Measurements from ENCODE around the gene NRN1.
A peak's percentile ranks its signal among the peaks of the same experiment; 100 is the strongest.

NRN1 gene

GRCh38 chr6:5996714-5997419, 9.9 kb downstream of the NRN1 start:
- Histone ChIP-seq H3K23ac (ENCODE audit: low read length in 2 of 2) (peak overlapping the region in 1 of 2 experiments; percentile 11), H2BK5ac (ENCODE audit: low read depth, low read length, poor library complexity, severe bottlenecking) (no peak overlapping the region), H3K4me2 (ENCODE audit: low read length, poor library complexity, severe bottlenecking) (peak overlapping the region; percentile 96), H3K14ac (ENCODE audit: low read length in 2 of 2) (no peak overlapping the region), H3K36me3 (ENCODE audit: control insufficient read depth in 1 of 2, insufficient read depth in 2 of 2, low read depth in 1 of 2, low read length in 2 of 2) (peaks cover 0 to 7% of the 10 kb centered on the region in 2 experiments), H3K9ac (ENCODE audit: low read length) (peak overlapping the region; percentile 92), H3K4me3 (ENCODE audit: insufficient read depth in 1 of 2, low read depth in 1 of 2, low read length in 2 of 2) (peak overlapping the region; percentile 62 to 91), H3K79me1 (replicated peaks; ENCODE audit: low read length, poor library complexity, severe bottlenecking) (no peaks in the 10 kb centered on the region), H3K27ac (ENCODE audit: low read length, poor library complexity, severe bottlenecking) (no peak overlapping the region), H2BK120ac (ENCODE audit: low read depth, low read length) (no peak overlapping the region), H4K91ac (ENCODE audit: low read length) (no peak overlapping the region), H2AK5ac (ENCODE audit: low read length, severe bottlenecking) (no peak overlapping the region), H3K18ac (ENCODE audit: low read depth in 1 of 2, low read length in 2 of 2) (peak overlapping the region in 1 of 2 experiments; percentile 54), H2BK15ac (ENCODE audit: low read depth, poor library complexity, severe bottlenecking) (no peak overlapping the region), H3K9me3 (ENCODE audit: control insufficient read depth, low read length) (no peaks in the 10 kb centered on the region), H3K4me1 (ENCODE audit: control insufficient read depth, insufficient read depth, low read depth, low read length) (peaks cover 17% of the 10 kb centered on the region), H2BK12ac (ENCODE audit: low read length in 2 of 2) (no peak overlapping the region), H2AFZ (ENCODE audit: low read depth, low read length) (no peak overlapping the region), H4K8ac (ENCODE audit: low read length) (no peak overlapping the region), H3K4ac (ENCODE audit: low read depth in 1 of 2, low read length in 2 of 2) (no peak overlapping the region), H3K27me3 (ENCODE audit: control insufficient read depth in 1 of 2, insufficient read depth in 1 of 2, low read length in 2 of 2) (peaks cover 53 to 79% of the 10 kb centered on the region in 2 experiments)
- no peak for DNase-seq
- WGBS: 4% methylated on average over 47 of the region's 48 CpGs

GRCh38 chr6:5995949-5996713, 10.6 kb downstream of the NRN1 start:
- Histone ChIP-seq H3K4me2 (ENCODE audit: low read length, poor library complexity, severe bottlenecking) (peak overlapping the region; percentile 96), H3K9ac (ENCODE audit: low read length) (peak overlapping the region; percentile 92), H2BK15ac (ENCODE audit: low read depth, poor library complexity, severe bottlenecking) (no peak overlapping the region), H3K36me3 (ENCODE audit: control insufficient read depth in 1 of 2, insufficient read depth in 2 of 2, low read depth in 1 of 2, low read length in 2 of 2) (no peaks in the 10 kb centered on the region), H3K27me3 (ENCODE audit: control insufficient read depth in 1 of 2, insufficient read depth in 1 of 2, low read length in 2 of 2) (peaks cover 47 to 72% of the 10 kb centered on the region in 2 experiments), H4K8ac (ENCODE audit: low read length) (no peak overlapping the region), H2AK5ac (ENCODE audit: low read length, severe bottlenecking) (no peak overlapping the region), H2AFZ (ENCODE audit: low read depth, low read length) (no peak overlapping the region), H3K9me3 (ENCODE audit: control insufficient read depth, low read length) (no peaks in the 10 kb centered on the region), H3K23ac (ENCODE audit: low read length in 2 of 2) (no peak overlapping the region), H3K27ac (ENCODE audit: low read length, poor library complexity, severe bottlenecking) (no peak overlapping the region), H3K18ac (ENCODE audit: low read depth in 1 of 2, low read length in 2 of 2) (peak overlapping the region in 1 of 2 experiments; percentile 54), H3K79me1 (replicated peaks; ENCODE audit: low read length, poor library complexity, severe bottlenecking) (no peaks in the 10 kb centered on the region), H3K4me1 (ENCODE audit: control insufficient read depth, insufficient read depth, low read depth, low read length) (peaks cover 17% of the 10 kb centered on the region), H2BK5ac (ENCODE audit: low read depth, low read length, poor library complexity, severe bottlenecking) (no peak overlapping the region), H3K4me3 (ENCODE audit: insufficient read depth in 1 of 2, low read depth in 1 of 2, low read length in 2 of 2) (peak overlapping the region; percentile 45 to 91), H2BK12ac (ENCODE audit: low read length in 2 of 2) (no peak overlapping the region), H4K91ac (ENCODE audit: low read length) (no peak overlapping the region), H2BK120ac (ENCODE audit: low read depth, low read length) (no peak overlapping the region), H3K4ac (ENCODE audit: low read depth in 1 of 2, low read length in 2 of 2) (no peak overlapping the region), H3K14ac (ENCODE audit: low read length in 2 of 2) (no peak overlapping the region)
- DNase-seq: no peak
- WGBS: 17% methylated on average over 31 of the region's 41 CpGs

GRCh38 chr6:5995658-5995948, 11.1 kb downstream of the NRN1 start:
- Histone ChIP-seq H2BK120ac (ENCODE audit: low read depth, low read length) (no peak overlapping the region), H3K18ac (ENCODE audit: low read depth in 1 of 2, low read length in 2 of 2) (no peak overlapping the region), H3K4ac (ENCODE audit: low read depth in 1 of 2, low read length in 2 of 2) (no peak overlapping the region), H3K27me3 (ENCODE audit: control insufficient read depth in 1 of 2, insufficient read depth in 1 of 2, low read length in 2 of 2) (peaks cover 44 to 66% of the 10 kb centered on the region in 2 experiments), H3K79me1 (replicated peaks; ENCODE audit: low read length, poor library complexity, severe bottlenecking) (no peaks in the 10 kb centered on the region), H3K27ac (ENCODE audit: low read length, poor library complexity, severe bottlenecking) (no peak overlapping the region), H3K4me2 (ENCODE audit: low read length, poor library complexity, severe bottlenecking) (no peak overlapping the region), H2BK12ac (ENCODE audit: low read length in 2 of 2) (no peak overlapping the region), H3K4me1 (ENCODE audit: control insufficient read depth, insufficient read depth, low read depth, low read length) (peaks cover 17% of the 10 kb centered on the region), H2AFZ (ENCODE audit: low read depth, low read length) (no peak overlapping the region), H3K36me3 (ENCODE audit: control insufficient read depth in 1 of 2, insufficient read depth in 2 of 2, low read depth in 1 of 2, low read length in 2 of 2) (no peaks in the 10 kb centered on the region), H3K4me3 (ENCODE audit: insufficient read depth in 1 of 2, low read depth in 1 of 2, low read length in 2 of 2) (peak overlapping the region in 1 of 2 experiments; percentile 91), H2BK5ac (ENCODE audit: low read depth, low read length, poor library complexity, severe bottlenecking) (no peak overlapping the region), H3K14ac (ENCODE audit: low read length in 2 of 2) (no peak overlapping the region), H4K8ac (ENCODE audit: low read length) (no peak overlapping the region), H2AK5ac (ENCODE audit: low read length, severe bottlenecking) (no peak overlapping the region), H3K9ac (ENCODE audit: low read length) (peak overlapping the region; percentile 92), H2BK15ac (ENCODE audit: low read depth, poor library complexity, severe bottlenecking) (no peak overlapping the region), H4K91ac (ENCODE audit: low read length) (no peak overlapping the region), H3K23ac (ENCODE audit: low read length in 2 of 2) (no peak overlapping the region), H3K9me3 (ENCODE audit: control insufficient read depth, low read length) (no peaks in the 10 kb centered on the region)
- WGBS: 61% methylated on average over 10 of the region's 10 CpGs
- no peak for DNase-seq

- H4K91ac ChIP-seq (ENCODE audit: low read length): no peak overlapping the region
- H3K36me3 ChIP-seq (ENCODE audit: control insufficient read depth in 1 of 2, insufficient read depth in 2 of 2, low read depth in 1 of 2, low read length in 2 of 2): no peaks in the 10 kb centered on the region
- H2BK120ac ChIP-seq (ENCODE audit: low read depth, low read length): no peak overlapping the region
- 58% methylated on average over 25 of the region's 26 CpGs for WGBS
- peak overlapping the region; percentile 92 for H3K9ac ChIP-seq (ENCODE audit: low read length)
- no peak for DNase-seq
- H3K27me3 ChIP-seq (ENCODE audit: control insufficient read depth in 1 of 2, insufficient read depth in 1 of 2, low read length in 2 of 2): peaks cover 44 to 62% of the 10 kb centered on the region in 2 experiments
- H3K4ac ChIP-seq (ENCODE audit: low read depth in 1 of 2, low read length in 2 of 2): no peak overlapping the region
- H3K23ac ChIP-seq (ENCODE audit: low read length in 2 of 2): no peak overlapping the region
- no peak overlapping the region for H4K8ac ChIP-seq (ENCODE audit: low read length)
- no peak overlapping the region for H2BK5ac ChIP-seq (ENCODE audit: low read depth, low read length, poor library complexity, severe bottlenecking)
- no peak overlapping the region for H2AK5ac ChIP-seq (ENCODE audit: low read length, severe bottlenecking)
- H2BK12ac ChIP-seq (ENCODE audit: low read length in 2 of 2): no peak overlapping the region
- no peak overlapping the region for H3K18ac ChIP-seq (ENCODE audit: low read depth in 1 of 2, low read length in 2 of 2)
- no peak overlapping the region for H3K4me2 ChIP-seq (ENCODE audit: low read length, poor library complexity, severe bottlenecking)
- no peak overlapping the region for H2AFZ ChIP-seq (ENCODE audit: low read depth, low read length)
- H3K27ac ChIP-seq (ENCODE audit: low read length, poor library complexity, severe bottlenecking): no peak overlapping the region
- H3K14ac ChIP-seq (ENCODE audit: low read length in 2 of 2): no peak overlapping the region
- H3K9me3 ChIP-seq (ENCODE audit: control insufficient read depth, low read length): no peaks in the 10 kb centered on the region
- no peak overlapping the region for H2BK15ac ChIP-seq (ENCODE audit: low read depth, poor library complexity, severe bottlenecking)
- H3K4me1 ChIP-seq (ENCODE audit: control insufficient read depth, insufficient read depth, low read depth, low read length): peaks cover 17% of the 10 kb centered on the region
- H3K4me3 ChIP-seq (ENCODE audit: insufficient read depth in 1 of 2, low read depth in 1 of 2, low read length in 2 of 2): peak overlapping the region in 1 of 2 experiments; percentile 91
- H3K79me1 ChIP-seq (replicated peaks; ENCODE audit: low read length, poor library complexity, severe bottlenecking): no peaks in the 10 kb centered on the region
Measured at GRCh38 chr6:5994999-5995657, 11.6 kb downstream of the NRN1 start.
